Stimulated activated CD8-positive, alpha-beta memory T cell treated with anti-CD3 and anti-CD28 coated beads, Interleukin-7, amount 100 ng/mL, for 1 hour (primary cell): Measurements from ENCODE around the gene CLSTN1.
A peak's percentile ranks its signal among the peaks of the same experiment; 100 is the strongest.

Experiments used
- DNase-seq, 2 donors: peaks; one replicate each; pipeline ENCODE4 v3.0.0-alpha.2; 2020; ENCODE audit warnings: low read depth in 2 of 2

CLSTN1 gene

GRCh38 chr1:9730096-9730901 is 93.5 kb downstream of the CLSTN1 start:
- DNase-seq: no peak

DNA sequence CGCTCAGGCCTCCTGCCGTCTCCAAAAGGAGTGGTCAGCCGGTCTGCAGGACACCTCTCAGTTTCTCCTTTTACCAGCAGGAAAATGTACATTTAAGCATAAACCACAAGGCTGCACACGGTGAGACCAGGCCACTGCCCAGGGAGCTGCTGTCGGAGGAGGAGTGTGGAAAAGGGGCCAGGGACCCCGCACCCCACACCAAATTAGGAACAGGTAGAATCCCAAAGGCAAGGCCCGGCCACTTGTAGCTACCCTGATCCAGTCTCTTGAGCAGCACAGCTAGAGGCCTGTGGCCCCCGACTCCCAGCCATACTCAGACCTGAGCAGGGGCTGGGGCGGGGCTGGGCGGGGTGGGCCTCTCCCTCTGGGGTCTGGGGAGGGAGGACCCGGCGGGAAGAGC is 94.2 kb downstream of the CLSTN1 start:
- no peak for DNase-seq

DNA sequence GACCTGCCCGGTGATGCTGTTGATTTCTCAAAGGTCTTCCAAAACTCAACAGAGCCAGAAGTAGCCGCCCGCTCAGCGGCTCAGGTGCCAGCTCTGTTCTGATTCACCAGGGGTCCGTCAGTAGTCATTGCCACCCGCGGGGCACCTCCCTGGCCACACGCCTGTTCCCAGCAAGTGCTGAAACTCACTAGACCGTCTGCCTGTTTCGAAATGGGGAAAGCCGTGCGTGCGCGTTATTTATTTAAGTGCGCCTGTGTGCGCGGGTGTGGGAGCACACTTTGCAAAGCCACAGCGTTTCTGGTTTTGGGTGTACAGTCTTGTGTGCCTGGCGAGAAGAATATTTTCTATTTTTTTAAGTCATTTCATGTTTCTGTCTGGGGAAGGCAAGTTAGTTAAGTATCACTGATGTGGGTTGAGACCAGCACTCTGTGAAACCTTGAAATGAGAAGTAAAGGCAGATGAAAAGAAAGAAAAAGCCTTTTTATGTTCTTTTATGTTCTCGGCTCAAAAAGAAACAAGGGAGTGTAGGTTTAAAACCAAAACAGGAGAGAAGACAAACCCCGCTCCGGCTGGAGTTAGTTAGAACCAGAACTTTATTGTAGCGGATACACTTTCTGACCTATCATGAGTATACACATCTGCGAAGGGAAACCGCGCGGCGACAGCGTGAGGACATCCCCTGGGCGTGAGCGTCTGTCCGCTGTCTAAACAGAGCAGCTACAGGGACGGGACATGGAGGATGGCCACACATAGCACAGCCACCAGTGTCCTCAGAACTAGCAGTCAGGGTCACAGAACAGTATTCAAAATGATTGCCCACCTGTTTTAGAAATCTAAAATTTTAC is 95.1 kb downstream of the CLSTN1 start:
- no peak for DNase-seq

DNA sequence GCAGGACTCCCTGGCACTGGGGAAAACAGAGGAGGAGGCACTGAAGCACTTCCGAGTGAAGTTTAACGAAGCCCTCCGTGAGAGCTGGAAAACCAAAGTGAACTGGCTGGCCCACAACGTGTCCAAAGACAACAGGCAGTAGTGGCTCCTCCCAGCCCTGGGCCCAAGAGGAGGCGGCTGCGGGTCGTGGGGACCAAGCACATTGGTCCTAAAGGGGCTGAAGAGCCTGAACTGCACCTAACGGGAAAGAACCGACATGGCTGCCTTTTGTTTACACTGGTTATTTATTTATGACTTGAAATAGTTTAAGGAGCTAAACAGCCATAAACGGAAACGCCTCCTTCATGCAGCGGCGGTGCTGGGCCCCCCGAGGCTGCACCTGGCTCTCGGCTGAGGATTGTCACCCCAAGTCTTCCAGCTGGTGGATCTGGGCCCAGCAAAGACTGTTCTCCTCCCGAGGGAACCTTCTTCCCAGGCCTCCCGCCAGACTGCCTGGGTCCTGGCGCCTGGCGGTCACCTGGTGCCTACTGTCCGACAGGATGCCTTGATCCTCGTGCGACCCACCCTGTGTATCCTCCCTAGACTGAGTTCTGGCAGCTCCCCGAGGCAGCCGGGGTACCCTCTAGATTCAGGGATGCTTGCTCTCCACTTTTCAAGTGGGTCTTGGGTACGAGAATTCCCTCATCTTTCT is 96.7 kb downstream of the CLSTN1 start:
- DNase-seq: no peak

GRCh38 chr1:9726406-9726805 is 97.4 kb downstream of the CLSTN1 start:
- DNase-seq: no peak

DNA sequence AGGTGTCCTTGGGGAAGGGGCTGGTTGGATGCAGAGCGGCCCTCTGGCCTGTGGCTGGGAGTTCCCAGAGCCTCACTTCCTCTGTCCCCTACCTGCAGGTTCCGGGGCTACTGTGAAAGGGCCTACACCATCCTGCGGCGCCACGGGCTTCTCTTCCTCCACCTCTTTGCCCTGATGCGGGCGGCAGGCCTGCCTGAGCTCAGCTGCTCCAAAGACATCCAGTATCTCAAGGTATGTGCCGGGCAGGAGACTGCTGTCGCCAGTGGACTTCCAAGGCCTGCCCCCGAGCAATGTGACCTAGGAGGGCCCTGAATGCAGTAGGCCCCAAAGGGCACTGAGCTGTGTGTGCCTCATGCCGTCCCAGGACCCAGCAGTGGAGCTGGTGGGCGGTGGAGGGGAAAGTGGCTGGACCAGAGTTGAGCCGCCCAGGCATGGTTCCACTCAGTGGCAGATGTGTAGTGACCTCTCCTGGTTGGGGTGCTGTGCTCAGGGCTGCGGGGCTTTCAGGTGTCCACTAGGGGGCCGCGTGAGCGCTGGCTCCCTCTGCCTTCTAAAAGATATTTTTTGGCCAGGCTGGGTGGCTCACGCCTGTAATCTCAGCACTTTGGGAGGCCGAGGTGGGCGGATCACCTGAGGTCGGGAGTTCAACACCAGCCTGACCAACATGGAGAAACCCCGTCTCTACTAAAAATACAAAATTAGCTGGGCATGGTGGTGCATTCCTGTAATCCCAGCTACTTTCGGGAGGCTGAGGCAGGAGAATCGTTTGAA is 98.9 kb downstream of the CLSTN1 start:
- DNase-seq: peak; percentile 39 to 57

GRCh38 chr1:9723926-9724325 is 99.8 kb downstream of the CLSTN1 start:
- no peak for DNase-seq

DNA sequence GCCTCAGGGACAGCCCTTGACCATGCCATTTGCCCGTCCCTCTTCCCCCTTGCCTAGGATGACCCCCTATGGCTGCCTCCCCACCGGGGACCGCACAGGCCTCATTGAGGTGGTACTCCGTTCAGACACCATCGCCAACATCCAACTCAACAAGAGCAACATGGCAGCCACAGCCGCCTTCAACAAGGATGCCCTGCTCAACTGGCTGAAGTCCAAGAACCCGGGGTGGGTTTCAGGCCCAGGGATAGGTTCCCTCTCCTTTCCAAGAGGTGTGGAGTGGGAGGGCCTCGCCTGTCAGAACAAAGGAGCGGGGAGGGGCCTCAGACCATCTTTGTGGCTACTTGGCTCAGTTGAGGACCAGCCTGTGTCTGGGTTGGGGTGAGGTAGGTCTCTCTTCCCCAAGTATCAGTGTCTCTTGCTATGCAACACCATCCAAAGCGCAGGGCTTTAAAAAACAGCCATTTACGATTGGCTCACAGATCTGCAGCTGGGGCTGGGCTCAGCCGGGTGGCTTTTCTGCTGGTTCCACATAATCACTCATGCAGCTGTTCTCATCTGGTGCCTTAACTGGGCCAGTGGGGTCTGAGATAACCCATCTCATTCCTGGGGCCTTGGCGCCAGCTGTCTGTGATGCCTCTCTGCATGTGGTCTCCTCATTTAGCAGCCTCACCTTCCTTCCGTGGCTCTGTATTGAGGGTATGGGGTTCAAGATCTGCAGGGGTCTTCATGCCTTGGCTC is 100.5 kb downstream of the CLSTN1 start:
- DNase-seq: no peak

DNA sequence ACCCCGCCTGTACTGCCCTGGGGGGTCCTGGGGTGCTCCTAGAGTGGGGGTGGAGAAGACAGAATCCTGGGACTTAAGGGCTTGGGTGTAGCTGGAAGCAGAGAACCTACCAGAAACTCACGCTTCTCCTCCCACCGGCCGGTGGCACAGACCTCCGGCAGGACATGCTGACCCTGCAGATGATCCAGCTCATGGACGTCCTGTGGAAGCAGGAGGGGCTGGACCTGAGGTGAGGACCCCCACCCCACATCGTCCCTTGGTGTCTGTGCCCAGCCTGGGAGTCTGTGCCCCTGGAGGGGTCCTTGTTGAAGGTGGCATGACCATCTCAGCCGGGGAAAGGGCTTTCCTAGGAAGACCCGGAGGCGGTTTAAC is 101.4 kb downstream of the CLSTN1 start:
- DNase-seq: no peak

GRCh38 chr1:9721606-9722377 is 102.0 kb downstream of the CLSTN1 start:
- DNase-seq: peak; percentile 64 to 73

- no peak for DNase-seq
These were observed 102.8 kb downstream of the CLSTN1 start for GRCh38 chr1:9720785-9721605.

DNA sequence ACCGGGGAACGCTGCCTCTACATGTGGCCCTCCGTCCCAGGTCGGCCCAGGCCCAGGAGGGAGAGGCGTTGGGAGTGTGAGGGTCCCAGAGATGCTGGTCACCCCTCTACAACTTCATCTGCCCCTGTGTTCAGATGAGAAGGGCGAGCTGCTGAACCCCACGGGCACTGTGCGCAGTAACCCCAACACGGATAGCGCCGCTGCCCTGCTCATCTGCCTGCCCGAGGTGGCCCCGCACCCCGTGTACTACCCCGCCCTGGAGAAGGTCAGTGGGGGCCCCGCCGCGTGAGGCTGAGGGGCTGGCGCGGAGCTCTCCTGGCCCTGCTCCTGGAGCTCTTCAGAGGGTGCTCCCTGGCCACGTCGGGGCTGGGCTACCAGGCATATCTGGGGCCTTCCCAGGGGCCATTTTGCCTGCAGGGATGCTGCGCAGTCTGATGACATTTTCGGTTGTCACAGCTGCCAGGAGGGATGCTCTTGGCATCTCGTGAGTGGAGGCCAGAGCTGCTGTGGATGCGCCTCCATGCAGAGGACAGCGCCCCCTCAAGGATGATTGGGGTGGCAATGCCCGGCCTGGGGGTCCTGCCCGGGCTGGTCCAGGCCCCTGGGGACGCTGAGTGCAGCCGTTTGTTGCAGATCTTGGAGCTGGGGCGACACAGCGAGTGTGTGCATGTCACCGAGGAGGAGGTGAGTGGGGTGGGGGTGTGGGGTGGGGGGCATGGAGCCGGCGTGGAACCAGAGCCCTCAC is 103.6 kb downstream of the CLSTN1 start:
- DNase-seq: no peak

- no peak for DNase-seq
These were observed 105.6 kb downstream of the CLSTN1 start for GRCh38 chr1:9718006-9718680.

DNA sequence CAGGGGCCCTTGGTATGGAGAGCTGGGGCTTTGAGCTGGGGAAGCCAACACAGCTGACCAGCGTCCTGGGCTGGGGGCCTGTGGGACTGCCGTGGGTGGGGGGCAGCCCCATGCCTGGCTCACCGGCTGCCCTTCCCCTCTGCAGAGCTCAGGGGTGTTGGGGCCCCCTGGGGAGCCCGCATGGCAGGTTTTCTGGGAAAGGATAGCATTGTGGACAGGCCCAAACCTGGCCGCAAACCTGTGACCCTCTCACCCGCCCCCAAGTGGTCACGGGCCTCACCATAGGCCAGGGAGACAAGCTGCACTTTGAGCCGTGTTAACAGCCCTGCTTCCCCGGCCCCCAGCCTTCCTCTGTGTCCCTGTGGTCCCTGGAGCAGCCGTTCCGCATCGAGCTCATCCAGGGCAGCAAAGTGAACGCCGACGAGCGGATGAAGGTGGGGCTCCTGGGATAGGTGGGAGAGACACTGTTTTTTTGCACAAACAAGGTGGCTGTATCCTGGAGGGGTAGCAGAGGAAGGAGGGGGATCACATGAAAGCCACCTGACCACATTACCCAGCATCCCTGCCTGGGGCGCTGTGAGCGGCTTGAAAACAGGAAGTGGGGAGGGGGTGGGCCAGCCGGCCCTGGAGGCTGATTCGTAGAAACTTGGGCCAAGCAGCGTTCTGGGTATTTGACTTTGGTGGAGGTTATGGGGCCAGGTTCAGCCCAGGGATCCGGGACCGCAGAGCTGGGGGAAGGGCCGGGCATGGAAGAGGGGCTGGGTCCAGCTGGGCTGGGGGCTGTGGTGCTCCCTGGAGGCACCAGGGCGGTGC is 106.4 kb downstream of the CLSTN1 start:
- peak; percentile 72 to 75 for DNase-seq

DNA sequence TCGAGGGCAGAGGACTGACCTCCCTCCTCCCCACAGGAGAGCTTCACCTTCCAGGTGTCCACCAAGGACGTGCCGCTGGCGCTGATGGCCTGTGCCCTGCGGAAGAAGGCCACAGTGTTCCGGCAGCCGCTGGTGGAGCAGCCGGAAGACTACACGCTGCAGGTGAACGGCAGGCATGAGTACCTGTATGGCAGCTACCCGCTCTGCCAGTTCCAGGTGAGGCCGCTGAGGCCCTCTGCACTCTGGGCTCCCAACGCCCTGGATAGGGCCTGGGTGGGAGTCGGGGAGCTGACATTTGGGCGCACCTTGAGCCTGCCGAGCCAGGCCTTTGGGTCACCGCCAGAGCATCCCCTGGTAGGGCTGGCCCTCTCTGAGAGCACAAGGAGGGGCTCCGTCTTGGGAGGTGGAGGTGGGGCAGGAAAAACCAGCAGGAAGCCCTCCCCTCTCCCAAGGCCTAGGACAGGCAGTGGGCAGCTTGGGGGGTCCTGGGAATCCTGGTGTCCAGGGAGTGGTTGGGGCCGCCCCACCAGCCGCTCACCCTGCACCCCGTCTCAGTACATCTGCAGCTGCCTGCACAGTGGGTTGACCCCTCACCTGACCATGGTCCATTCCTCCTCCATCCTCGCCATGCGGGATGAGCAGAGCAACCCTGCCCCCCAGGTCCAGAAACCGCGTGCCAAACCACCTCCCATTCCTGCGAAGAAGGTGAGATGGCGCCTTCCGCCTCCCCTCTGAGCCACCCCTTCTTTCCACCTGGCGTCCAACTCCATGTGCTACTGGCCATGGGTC is 107.2 kb downstream of the CLSTN1 start:
- no peak for DNase-seq

GRCh38 chr1:9715536-9716226 is 108.1 kb downstream of the CLSTN1 start:
- peak in 1 of 2 donors; percentile 28 for DNase-seq
